ENCODE measurements around the gene TMA7.

GRCh38 chr3:48492461-48493202 lies 52.6 kb downstream of the TMA7 start:
- TF ChIP-seq EP300 (IDR thresholded peaks at IDR 0.05) (no peak), MAX (IDR thresholded peaks at IDR 0.05) (no peak), JUNB (IDR thresholded peaks at IDR 0.05) (no peak), MYC (IDR thresholded peaks at IDR 0.05; ENCODE audit: borderline replicate concordance, low read length) (no peak), ZSCAN20 (CRISPR knock-in tag; IDR thresholded peaks at IDR 0.05) (no peak)
- TF ChIP-seq, protein P1, sequence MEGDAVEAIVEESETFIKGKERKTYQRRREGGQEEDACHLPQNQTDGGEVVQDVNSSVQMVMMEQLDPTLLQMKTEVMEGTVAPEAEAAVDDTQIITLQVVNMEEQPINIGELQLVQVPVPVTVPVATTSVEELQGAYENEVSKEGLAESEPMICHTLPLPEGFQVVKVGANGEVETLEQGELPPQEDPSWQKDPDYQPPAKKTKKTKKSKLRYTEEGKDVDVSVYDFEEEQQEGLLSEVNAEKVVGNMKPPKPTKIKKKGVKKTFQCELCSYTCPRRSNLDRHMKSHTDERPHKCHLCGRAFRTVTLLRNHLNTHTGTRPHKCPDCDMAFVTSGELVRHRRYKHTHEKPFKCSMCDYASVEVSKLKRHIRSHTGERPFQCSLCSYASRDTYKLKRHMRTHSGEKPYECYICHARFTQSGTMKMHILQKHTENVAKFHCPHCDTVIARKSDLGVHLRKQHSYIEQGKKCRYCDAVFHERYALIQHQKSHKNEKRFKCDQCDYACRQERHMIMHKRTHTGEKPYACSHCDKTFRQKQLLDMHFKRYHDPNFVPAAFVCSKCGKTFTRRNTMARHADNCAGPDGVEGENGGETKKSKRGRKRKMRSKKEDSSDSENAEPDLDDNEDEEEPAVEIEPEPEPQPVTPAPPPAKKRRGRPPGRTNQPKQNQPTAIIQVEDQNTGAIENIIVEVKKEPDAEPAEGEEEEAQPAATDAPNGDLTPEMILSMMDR (IDR thresholded peaks at IDR 0.05) = no peak
